Measurements from ENCODE around the gene ZNF641. TPM values are rescaled to one million over a fixed set of nuclear protein-coding genes. Genes with fewer than 3 reads are reported as not detected.

Gene ZNF641
- total and polyA plus RNA-seq, 2 donors (not counting 3 experiments of a cell fraction or from before 2014, with no cell fraction given), result 3.5 to 6.7 TPM

- Histone ChIP-seq H3K9me1 (replicated peaks; ENCODE audit: control insufficient read depth, extremely low read depth, insufficient read depth, low read length) (no peaks in the 10 kb centered on the region), H3K4me2 (ENCODE audit: insufficient read depth, low read length) (no peak overlapping the region), H3K27ac (ENCODE audit: insufficient read depth, low read depth, low read length) (no peak overlapping the region), H3K4me1 (ENCODE audit: control insufficient read depth, extremely low read depth, insufficient read depth, low read length) (no peaks in the 10 kb centered on the region), H3K27me3 (ENCODE audit: control insufficient read depth in 2 of 2, insufficient read depth in 2 of 2, low read length in 2 of 2) (peaks cover 2 to 4% of the 10 kb centered on the region in 2 experiments), H3K4me3 (replicated peaks in 1 of 3; ENCODE audit: insufficient read depth in 1 of 3, low read depth in 1 of 3, low read length in 3 of 3) (no peak overlapping the region), H2AFZ (ENCODE audit: low read depth, low read length) (no peak overlapping the region), H3K9ac (replicated peaks; ENCODE audit: extremely low read depth, insufficient read depth, low read length) (no peak overlapping the region), H3K79me2 (ENCODE audit: control insufficient read depth, insufficient read depth, low read length) (no peaks in the 10 kb centered on the region), H4K20me1 (replicated peaks; ENCODE audit: control insufficient read depth, extremely low read depth, insufficient read depth, low read length) (no peaks in the 10 kb centered on the region), H3K9me3 (replicated peaks; ENCODE audit: control insufficient read depth, insufficient read depth, low read length) (no peaks in the 10 kb centered on the region), H3K36me3 (ENCODE audit: control insufficient read depth in 2 of 2, extremely low read depth in 1 of 2, insufficient read depth in 2 of 2, low read length in 2 of 2) (no peaks in the 10 kb centered on the region)
- TF ChIP-seq MYC (IDR thresholded peaks at IDR 0.05; ENCODE audit: low read depth, low read length) (no peak), GATA2 (IDR thresholded peaks at IDR 0.05; ENCODE audit: insufficient read depth, insufficient read length, low read depth, low read length) (no peak), POLR2AphosphoS5 (IDR thresholded peaks at IDR 0.05; ENCODE audit: insufficient read depth, low read depth, low read length) (no peak), CTCF (IDR thresholded peaks at IDR 0.05; ENCODE audit: extremely low read depth in 1 of 2, insufficient read depth in 1 of 2, low read depth in 1 of 2, low read length in 2 of 2) (no peak), EZH2 (IDR thresholded peaks at IDR 0.05; ENCODE audit: borderline replicate concordance, low read depth, low read length, severe bottlenecking) (no peak), MAX (IDR thresholded peaks at IDR 0.05; ENCODE audit: insufficient read depth, insufficient read length) (no peak), POLR2A (IDR thresholded peaks at IDR 0.05; ENCODE audit: low read depth, low read length) (no peak), JUN (IDR thresholded peaks at IDR 0.05; ENCODE audit: borderline replicate concordance, insufficient read depth, insufficient read length, low read depth) (no peak), FOS (IDR thresholded peaks at IDR 0.05; ENCODE audit: borderline replicate concordance, insufficient read depth, low read length) (no peak)
- ChIA-PET CTCF (interaction anchor here (0.6 kb wide), 1 partner anchor 34 kb away, joined by 4 read pairs; no protein-coding TSS in a partner anchor), POLR2A (no interaction called here)
- intact Hi-C loops (cut with micrococcal nuclease) (no loop called here), dilution Hi-C loops (cut with MboI; ENCODE audit: extremely low pct_ligation_motif_present, low sequenced_read_pairs) (no loop called here)
- no peak for FAIRE-seq
- no peak for DNase-seq (ENCODE audit: low read depth, low spot score)
- no TSS peak for BruUV-seq (replicated peaks)
Measured at GRCh38 chr12:48329199-48329939, 21.4 kb downstream of the ZNF641 start.

Measured in endothelial cell of umbilical vein (primary cell).